ENCODE measurements around the gene ASPDH. TPM values are rescaled to one million over a fixed set of nuclear protein-coding genes. Genes with fewer than 3 reads are reported as not detected.
A peak's percentile ranks its signal among the peaks of the same experiment; 100 is the strongest.

Gene ASPDH
- total RNA-seq, 4 donors from 2014 or later: not detected

GRCh38 chr19:50512999-50513745 is 541 bp downstream of the ASPDH start:
- H3K4me3 ChIP-seq: no peak overlapping the region
- TF ChIP-seq EP300 (IDR thresholded peaks at IDR 0.05; ENCODE audit: low read depth) (no peak), POLR2A (IDR thresholded peaks at IDR 0.05) (no peak)

GRCh38 chr19:50512112-50512998 is 1.4 kb downstream of the ASPDH start:
- no peaks in the 10 kb centered on the region for H3K36me3 ChIP-seq
- WGBS, 2 donors (ENCODE audit: low coverage in 1 of 2): 84% methylated on average over 29 of the region's 36 CpGs; no CpG with 5 or more reads in 1 of the 2 donors
- H3K4me1 ChIP-seq: peaks cover 7 to 14% (median 9%) of the 10 kb centered on the region in 4 donors
- intact Hi-C loops (cut with DNase I; ENCODE audit: low total_unique reads) (no loop called here), in situ Hi-C loops (cut with MboI; ENCODE audit: low pct_ligation_motif_present in 1 of 4, low pct_unique_long_range_greater_than_20kb in 1 of 4, low sequenced_read_pairs in 3 of 4) (no loop called here)
- TF ChIP-seq EP300 (IDR thresholded peaks at IDR 0.05; ENCODE audit: low read depth): no peak
- TF ChIP-seq POLR2AphosphoS5 (IDR thresholded peaks at IDR 0.05): no peak
- TF ChIP-seq, protein P1, sequence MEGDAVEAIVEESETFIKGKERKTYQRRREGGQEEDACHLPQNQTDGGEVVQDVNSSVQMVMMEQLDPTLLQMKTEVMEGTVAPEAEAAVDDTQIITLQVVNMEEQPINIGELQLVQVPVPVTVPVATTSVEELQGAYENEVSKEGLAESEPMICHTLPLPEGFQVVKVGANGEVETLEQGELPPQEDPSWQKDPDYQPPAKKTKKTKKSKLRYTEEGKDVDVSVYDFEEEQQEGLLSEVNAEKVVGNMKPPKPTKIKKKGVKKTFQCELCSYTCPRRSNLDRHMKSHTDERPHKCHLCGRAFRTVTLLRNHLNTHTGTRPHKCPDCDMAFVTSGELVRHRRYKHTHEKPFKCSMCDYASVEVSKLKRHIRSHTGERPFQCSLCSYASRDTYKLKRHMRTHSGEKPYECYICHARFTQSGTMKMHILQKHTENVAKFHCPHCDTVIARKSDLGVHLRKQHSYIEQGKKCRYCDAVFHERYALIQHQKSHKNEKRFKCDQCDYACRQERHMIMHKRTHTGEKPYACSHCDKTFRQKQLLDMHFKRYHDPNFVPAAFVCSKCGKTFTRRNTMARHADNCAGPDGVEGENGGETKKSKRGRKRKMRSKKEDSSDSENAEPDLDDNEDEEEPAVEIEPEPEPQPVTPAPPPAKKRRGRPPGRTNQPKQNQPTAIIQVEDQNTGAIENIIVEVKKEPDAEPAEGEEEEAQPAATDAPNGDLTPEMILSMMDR (IDR thresholded peaks at IDR 0.05): no peak
- TF ChIP-seq POLR2A (IDR thresholded peaks at IDR 0.05): no peak
- H3K27me3 ChIP-seq: peaks cover 29% of the 10 kb centered on the region
- DNase-seq: no peak
- H3K4me3 ChIP-seq: peak overlapping the region in 1 of 4 donors; percentile 92
- H3K9me3 ChIP-seq: no peaks in the 10 kb centered on the region
- peak overlapping the region in 2 of 4 donors; percentile 82 to 84 for H3K27ac ChIP-seq

More at GRCh38 chr19:50512999-50513745, 541 bp downstream of the ASPDH start:
- intact Hi-C loops (cut with DNase I; ENCODE audit: low total_unique reads) (no loop called here), in situ Hi-C loops (cut with MboI; ENCODE audit: low pct_ligation_motif_present in 1 of 4, low pct_unique_long_range_greater_than_20kb in 1 of 4, low sequenced_read_pairs in 3 of 4) (no loop called here)
- Histone ChIP-seq H3K36me3 (no peaks in the 10 kb centered on the region), H3K4me1 (peaks cover 7 to 14% (median 9%) of the 10 kb centered on the region in 4 donors), H3K27ac (no peak overlapping the region), H3K9me3 (no peaks in the 10 kb centered on the region), H3K27me3 (peaks cover 30% of the 10 kb centered on the region)
- DNase-seq: no peak
- 32 to 53% methylated on average over 4 to 12 of the region's 12 CpGs for WGBS, 2 donors (ENCODE audit: low coverage in 1 of 2)

- WGBS, 2 donors (ENCODE audit: low coverage in 1 of 2): 2% methylated on average over 68 of the region's 69 CpGs; no CpG with 5 or more reads in 1 of the 2 donors
- peaks cover 18% of the 10 kb centered on the region for H3K27me3 ChIP-seq
- intact Hi-C loops (cut with DNase I; ENCODE audit: low total_unique reads): no loop called here
- no peaks in the 10 kb centered on the region for H3K9me3 ChIP-seq
- peak; percentile 98 for DNase-seq
- peak within 1 kb of the TSS; percentile 62 to 92 (median 78) for H3K4me3 ChIP-seq
- peak within 1 kb of the TSS; percentile 75 to 84 (median 82) for H3K27ac ChIP-seq
- H3K4me1 ChIP-seq: peaks cover 7 to 14% (median 9%) of the 10 kb centered on the region in 4 donors
- in situ Hi-C loops (cut with MboI; ENCODE audit: low pct_ligation_motif_present in 1 of 4, low pct_unique_long_range_greater_than_20kb in 1 of 4, low sequenced_read_pairs in 3 of 4): no loop called here
- TF ChIP-seq POLR2AphosphoS5 (IDR thresholded peaks at IDR 0.05) (peak; percentile 54 to 87 (median 78)), EP300 (IDR thresholded peaks at IDR 0.05; ENCODE audit: low read depth) (no peak), POLR2A (IDR thresholded peaks at IDR 0.05) (peak; percentile 67)
- TF ChIP-seq, protein P1 (IDR thresholded peaks at IDR 0.05): peak in 1 of 5 experiments; percentile 23
- H3K36me3 ChIP-seq: no peaks in the 10 kb centered on the region
Measured at GRCh38 chr19:50511069-50511822, 2.5 kb downstream of the ASPDH start, which contains the start of gene JOSD2. Gene JOSD2, minus strand, starts transcription at chr19:50511191. Its CDS starts 760 bp downstream, at chr19:50510431.

DNA sequence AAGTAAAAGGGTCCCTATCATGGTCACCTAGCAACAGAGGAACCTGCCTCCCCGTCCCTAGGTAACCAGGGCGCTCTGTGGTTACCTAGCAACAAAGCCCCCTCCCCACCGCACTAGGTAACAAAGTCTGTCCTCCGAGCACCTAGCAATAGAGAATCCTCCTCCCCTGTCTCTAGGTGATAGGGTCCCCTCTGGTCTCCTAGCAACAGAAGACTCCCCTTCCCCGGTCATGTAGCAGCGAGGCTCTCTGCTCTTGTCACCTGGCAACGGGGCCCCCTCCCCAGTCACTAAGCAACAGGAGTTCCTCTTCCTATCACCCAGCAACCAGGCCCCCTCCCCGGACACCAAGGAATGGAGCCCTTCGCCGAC is 3.0 kb downstream of the ASPDH start:
- Histone ChIP-seq H3K4me1 (peaks cover 7 to 14% (median 9%) of the 10 kb centered on the region in 4 donors), H3K27ac (peak overlapping the region; percentile 75 to 84 (median 82)), H3K36me3 (no peaks in the 10 kb centered on the region), H3K4me3 (peak overlapping the region; percentile 62 to 92 (median 78)), H3K9me3 (no peaks in the 10 kb centered on the region), H3K27me3 (peaks cover 14% of the 10 kb centered on the region)
- in situ Hi-C loops (cut with MboI; ENCODE audit: low pct_ligation_motif_present in 1 of 4, low pct_unique_long_range_greater_than_20kb in 1 of 4, low sequenced_read_pairs in 3 of 4) (no loop called here), intact Hi-C loops (cut with DNase I; ENCODE audit: low total_unique reads) (no loop called here)
- WGBS, 2 donors (ENCODE audit: low coverage in 1 of 2): 4% methylated on average over 10 of the region's 10 CpGs; no CpG with 5 or more reads in 1 of the 2 donors
- no peak for TF ChIP-seq EP300 (IDR thresholded peaks at IDR 0.05; ENCODE audit: low read depth)
- no peak for TF ChIP-seq POLR2AphosphoS5 (IDR thresholded peaks at IDR 0.05)
- TF ChIP-seq, protein P1 (IDR thresholded peaks at IDR 0.05): no peak
- no peak for TF ChIP-seq POLR2A (IDR thresholded peaks at IDR 0.05)
- no peak for DNase-seq

Data from transverse colon (tissue), 4 donors.